ENCODE results near the gene TTLL11.

Gene TTLL11

GRCh38 chr9:122016744-122017143 is 76.4 kb downstream of the TTLL11 start:
- ChIA-PET POLR2A (ENCODE audit: low non-redundant PET) (no interaction called here), CTCF (interaction anchor here (1.0 kb wide), 1 partner anchor 281 kb away, joined by 3 read pairs; no protein-coding TSS in a partner anchor)
- DNase-seq (ENCODE audit: low spot score): no peak
- TF ChIP-seq, protein P1, sequence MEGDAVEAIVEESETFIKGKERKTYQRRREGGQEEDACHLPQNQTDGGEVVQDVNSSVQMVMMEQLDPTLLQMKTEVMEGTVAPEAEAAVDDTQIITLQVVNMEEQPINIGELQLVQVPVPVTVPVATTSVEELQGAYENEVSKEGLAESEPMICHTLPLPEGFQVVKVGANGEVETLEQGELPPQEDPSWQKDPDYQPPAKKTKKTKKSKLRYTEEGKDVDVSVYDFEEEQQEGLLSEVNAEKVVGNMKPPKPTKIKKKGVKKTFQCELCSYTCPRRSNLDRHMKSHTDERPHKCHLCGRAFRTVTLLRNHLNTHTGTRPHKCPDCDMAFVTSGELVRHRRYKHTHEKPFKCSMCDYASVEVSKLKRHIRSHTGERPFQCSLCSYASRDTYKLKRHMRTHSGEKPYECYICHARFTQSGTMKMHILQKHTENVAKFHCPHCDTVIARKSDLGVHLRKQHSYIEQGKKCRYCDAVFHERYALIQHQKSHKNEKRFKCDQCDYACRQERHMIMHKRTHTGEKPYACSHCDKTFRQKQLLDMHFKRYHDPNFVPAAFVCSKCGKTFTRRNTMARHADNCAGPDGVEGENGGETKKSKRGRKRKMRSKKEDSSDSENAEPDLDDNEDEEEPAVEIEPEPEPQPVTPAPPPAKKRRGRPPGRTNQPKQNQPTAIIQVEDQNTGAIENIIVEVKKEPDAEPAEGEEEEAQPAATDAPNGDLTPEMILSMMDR (conservative IDR thresholded peaks at IDR 0.05; ENCODE audit: low read depth): peak; percentile 51; the same call in 1 of the 2 replicates
- no peak overlapping the region for H3K27ac ChIP-seq

DNA sequence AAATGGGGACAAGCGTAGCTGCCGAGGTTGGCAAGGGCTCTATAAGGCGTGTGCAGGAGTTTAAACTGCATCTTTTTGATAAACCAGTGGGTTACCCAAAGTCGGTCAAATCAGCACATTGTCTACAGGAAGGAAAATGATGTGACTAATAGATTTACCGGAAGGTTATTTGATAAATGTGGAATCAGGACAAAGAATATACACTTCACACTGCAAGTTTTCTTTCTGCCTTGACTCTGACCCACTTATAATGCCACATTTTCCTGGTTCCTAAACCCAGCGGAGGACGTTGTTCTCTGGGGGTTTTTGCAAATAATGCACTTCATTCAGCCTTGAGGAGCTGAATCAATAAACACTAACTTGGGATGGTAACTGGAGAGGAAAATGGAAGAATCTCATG is 76.8 kb downstream of the TTLL11 start:
- TF ChIP-seq, protein P1 (conservative IDR thresholded peaks at IDR 0.05; ENCODE audit: low read depth): no peak
- no peak for DNase-seq (ENCODE audit: low spot score)
- POLR2A ChIA-PET (ENCODE audit: low non-redundant PET): no interaction called here
- CTCF ChIA-PET: interaction anchor here (1.0 kb wide), 1 partner anchor 281 kb away, joined by 3 read pairs; no protein-coding TSS in a partner anchor
- no peak overlapping the region for H3K27ac ChIP-seq

DNA sequence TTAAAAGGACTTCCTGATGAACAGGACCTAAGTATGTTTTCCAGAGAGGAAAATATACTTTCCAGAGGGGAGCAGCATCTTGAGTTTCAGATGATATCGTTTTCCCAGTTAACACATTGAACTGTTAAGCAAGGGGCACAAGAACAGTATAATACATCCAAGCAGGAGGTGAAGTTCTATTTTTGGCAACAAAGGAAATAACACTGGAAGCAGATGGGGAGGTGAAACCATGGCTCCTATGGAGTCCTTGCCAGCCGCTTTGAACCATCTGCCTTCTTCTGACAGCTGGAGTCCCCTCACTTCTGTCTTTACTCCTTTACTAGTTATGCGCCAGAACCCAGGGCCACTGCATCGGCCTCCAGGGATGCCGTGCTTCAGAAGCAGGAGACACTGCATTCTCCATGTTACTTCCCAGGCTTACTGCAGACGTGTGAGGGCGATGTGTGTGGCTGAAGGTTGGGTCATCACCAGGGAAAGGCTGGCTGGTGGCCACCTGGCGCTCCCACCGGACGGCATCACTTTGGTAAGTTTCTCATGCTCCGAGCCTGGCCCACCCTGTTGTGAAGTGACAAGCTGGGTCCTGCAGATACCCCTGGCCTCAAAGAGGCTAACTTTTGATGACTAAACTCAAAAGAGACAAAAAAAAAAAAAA is 77.8 kb downstream of the TTLL11 start:
- DNase-seq (ENCODE audit: low spot score): no peak
- ChIA-PET CTCF (interaction anchor here (1.5 kb wide), 1 partner anchor 465 kb away, joined by 5 read pairs; no protein-coding TSS in a partner anchor), POLR2A (ENCODE audit: low non-redundant PET) (no interaction called here)
- H3K27ac ChIP-seq: no peak overlapping the region
- TF ChIP-seq, protein P1 (conservative IDR thresholded peaks at IDR 0.05; ENCODE audit: low read depth): no peak

DNA sequence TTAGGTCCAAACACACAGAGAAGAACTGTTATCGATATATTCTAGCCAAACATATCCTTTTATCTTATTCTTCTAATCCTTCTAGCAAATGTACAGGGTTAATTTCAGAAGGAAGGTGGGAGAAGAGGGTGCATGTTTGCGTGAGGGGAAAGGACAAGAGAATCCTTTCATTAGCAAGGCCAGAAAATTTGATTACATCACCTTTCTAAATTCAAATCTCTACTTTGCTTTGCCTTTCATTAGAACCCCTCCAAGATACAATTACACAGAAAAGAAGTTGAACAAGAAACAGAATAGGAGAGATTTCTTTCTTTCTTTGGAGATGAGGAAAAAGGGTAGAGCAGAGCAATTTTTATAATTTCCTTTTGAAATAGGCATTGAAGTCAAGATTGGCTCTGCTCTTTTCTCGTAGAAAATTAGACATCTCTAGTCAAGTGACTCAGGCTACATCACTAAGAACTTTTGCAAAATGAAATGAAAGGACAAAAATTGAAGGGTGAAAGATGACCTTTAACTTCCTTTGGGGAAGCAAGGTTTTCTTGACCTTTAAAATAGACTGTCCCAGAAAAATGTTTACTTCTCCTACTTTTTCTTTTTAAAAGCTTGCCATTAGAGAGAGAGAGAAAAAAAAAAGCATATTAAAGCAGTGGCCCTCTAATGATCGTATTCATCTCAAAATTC is 81.2 kb downstream of the TTLL11 start:
- no peak overlapping the region for H3K27ac ChIP-seq
- TF ChIP-seq, protein P1 (conservative IDR thresholded peaks at IDR 0.05; ENCODE audit: low read depth): no peak
- CTCF ChIA-PET: interaction anchor here (0.6 to 0.7 kb wide), 2 partner anchors 18 to 1338 kb away, joined by 3 to 4 read pairs; no protein-coding TSS in a partner anchor
- POLR2A ChIA-PET (ENCODE audit: low non-redundant PET): no interaction called here
- DNase-seq (ENCODE audit: low spot score): no peak

DNA sequence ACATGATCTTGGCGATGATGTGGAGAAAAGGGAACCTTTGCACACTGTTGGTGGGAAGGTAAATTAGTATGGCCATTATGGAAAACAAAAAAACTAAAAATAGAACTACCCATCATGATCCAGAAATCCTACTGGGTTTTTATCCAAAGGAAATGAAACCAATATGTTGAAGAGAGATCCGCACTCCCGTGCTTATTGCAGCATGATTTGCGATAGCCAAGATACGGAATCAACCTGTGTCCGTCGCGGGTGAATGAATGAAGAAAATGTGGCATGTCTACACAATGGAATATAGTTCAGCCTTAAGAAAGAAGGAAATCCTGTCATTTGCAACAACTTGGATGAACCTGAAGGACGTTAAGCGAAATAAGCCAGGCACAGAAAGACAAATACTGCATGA is 84.5 kb downstream of the TTLL11 start:
- ChIA-PET CTCF (interaction anchor here (0.6 kb wide), 1 partner anchor 114 kb away, joined by 4 read pairs; no protein-coding TSS in a partner anchor), POLR2A (ENCODE audit: low non-redundant PET) (no interaction called here)
- TF ChIP-seq, protein P1 (conservative IDR thresholded peaks at IDR 0.05; ENCODE audit: low read depth): no peak
- DNase-seq (ENCODE audit: low spot score): no peak
- no peak overlapping the region for H3K27ac ChIP-seq

GRCh38 chr9:122007837-122008236 is 85.3 kb downstream of the TTLL11 start:
- no peak overlapping the region for H3K27ac ChIP-seq
- DNase-seq (ENCODE audit: low spot score): no peak
- CTCF ChIA-PET: interaction anchor here (0.6 kb wide), 1 partner anchor 115 kb away, joined by 4 read pairs; no protein-coding TSS in a partner anchor
- TF ChIP-seq, protein P1 (conservative IDR thresholded peaks at IDR 0.05; ENCODE audit: low read depth): no peak
- POLR2A ChIA-PET (ENCODE audit: low non-redundant PET): no interaction called here

Measured in RWPE1 (cell line).